ENCODE measurements around the gene SETBP1. TPM values are rescaled to one million over a fixed set of nuclear protein-coding genes. Genes with fewer than 3 reads are reported as not detected.

The SETBP1 gene
- total RNA-seq, 4 donors from 2014 or later = 15.6 to 27.3 (median 19.1) TPM

DNA sequence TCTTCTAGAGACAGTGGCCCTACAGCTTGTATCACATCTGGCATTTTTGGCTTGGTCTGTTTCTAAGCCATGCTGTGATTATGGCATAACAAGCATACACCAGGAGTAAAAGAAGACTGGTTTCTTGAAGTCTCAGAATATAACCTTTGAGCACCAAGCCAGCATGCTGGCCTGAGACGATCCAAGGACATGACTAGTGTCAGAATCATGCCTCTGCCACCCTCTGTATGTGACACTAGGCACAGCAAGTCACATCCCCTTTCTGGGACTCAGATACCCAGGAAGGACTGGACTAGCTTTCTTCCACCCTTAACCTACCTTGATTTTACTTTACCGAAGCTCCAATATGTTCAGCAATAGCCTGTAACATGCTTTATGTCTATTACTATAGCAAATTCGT is 345.5 kb downstream of the SETBP1 start:
- TF ChIP-seq, protein P1, sequence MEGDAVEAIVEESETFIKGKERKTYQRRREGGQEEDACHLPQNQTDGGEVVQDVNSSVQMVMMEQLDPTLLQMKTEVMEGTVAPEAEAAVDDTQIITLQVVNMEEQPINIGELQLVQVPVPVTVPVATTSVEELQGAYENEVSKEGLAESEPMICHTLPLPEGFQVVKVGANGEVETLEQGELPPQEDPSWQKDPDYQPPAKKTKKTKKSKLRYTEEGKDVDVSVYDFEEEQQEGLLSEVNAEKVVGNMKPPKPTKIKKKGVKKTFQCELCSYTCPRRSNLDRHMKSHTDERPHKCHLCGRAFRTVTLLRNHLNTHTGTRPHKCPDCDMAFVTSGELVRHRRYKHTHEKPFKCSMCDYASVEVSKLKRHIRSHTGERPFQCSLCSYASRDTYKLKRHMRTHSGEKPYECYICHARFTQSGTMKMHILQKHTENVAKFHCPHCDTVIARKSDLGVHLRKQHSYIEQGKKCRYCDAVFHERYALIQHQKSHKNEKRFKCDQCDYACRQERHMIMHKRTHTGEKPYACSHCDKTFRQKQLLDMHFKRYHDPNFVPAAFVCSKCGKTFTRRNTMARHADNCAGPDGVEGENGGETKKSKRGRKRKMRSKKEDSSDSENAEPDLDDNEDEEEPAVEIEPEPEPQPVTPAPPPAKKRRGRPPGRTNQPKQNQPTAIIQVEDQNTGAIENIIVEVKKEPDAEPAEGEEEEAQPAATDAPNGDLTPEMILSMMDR (IDR thresholded peaks at IDR 0.05; ENCODE audit: low read depth) = no peak

DNA sequence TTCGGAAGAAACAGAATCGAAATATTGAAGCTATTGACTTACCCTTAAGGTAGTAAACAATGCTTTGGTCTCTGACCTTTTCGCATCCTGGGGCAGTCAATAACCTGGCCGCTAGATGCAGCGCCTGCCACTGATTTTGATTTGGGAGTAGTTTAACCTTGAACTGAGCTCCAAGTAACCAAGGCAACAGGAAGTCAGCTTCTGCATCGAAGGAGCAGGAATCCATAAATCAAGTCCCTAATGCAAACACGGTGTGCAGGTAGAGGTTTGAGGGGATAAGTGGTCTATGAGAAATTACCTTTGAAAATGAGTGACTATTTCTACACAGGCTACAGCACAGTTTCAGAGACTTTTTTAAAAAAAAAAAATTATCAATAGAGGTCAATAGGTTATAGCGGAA is 353.5 kb downstream of the SETBP1 start:
- TF ChIP-seq, protein P1 (IDR thresholded peaks at IDR 0.05; ENCODE audit: low read depth) = no peak

DNA sequence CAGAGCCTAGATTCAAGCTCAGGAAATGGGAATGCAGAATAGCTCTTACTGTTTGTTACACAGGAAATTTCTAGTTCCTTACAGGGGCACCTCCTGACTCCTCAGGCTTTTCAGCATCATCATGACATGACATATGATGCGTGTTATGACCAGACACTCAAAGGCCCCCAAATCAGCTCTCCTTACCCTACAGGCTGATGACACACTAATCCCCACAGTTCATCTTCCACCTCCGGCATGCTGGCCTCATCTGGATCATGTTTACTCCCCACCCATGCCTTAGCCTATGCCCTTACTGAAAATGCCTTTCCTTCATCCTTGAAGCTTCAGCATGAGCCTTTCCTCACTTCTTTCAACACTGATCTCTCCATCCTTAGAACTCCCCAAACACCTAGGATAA is 356.9 kb downstream of the SETBP1 start:
- TF ChIP-seq, protein P1 (IDR thresholded peaks at IDR 0.05; ENCODE audit: low read depth) = no peak

DNA sequence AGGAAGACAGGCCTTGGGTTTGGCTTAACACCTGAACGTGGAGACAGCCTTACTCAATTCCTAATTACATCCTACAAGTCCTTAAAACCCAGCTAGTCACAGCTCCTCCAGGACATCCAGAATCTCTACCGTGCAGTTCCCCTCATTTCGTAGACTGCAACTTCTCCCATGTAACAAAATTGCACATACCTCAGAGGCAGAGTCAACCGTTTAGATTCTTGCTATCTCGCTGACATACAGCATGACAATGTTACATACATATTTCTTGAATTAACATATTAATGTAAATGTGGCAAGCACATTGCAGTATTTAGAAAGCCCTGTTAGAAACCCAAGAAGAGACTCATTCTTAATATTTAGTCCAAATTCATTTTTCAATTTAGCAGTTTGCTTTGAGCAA is 358.7 kb downstream of the SETBP1 start:
- TF ChIP-seq, protein P1 (IDR thresholded peaks at IDR 0.05; ENCODE audit: low read depth) = no peak

DNA sequence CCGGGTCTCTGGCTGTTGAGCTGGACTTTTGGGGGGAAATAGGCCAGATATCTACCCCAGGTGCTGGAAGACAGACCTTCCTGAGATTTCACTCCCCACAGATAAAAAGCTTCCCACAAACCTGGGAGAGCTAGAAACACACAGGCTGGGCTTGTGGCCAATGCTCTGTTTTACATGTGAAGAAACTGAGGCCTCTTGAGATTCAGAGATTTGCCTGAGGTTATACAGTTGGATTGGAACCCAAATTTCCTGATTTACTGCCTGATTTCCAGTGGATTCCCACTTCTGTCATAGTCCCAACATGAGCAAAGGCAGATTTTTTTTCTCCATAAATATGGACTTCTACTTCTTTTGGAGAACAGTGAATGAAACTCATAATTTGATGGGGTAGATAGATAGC is 360.2 kb downstream of the SETBP1 start:
- TF ChIP-seq, protein P1 (IDR thresholded peaks at IDR 0.05; ENCODE audit: low read depth) = no peak

DNA sequence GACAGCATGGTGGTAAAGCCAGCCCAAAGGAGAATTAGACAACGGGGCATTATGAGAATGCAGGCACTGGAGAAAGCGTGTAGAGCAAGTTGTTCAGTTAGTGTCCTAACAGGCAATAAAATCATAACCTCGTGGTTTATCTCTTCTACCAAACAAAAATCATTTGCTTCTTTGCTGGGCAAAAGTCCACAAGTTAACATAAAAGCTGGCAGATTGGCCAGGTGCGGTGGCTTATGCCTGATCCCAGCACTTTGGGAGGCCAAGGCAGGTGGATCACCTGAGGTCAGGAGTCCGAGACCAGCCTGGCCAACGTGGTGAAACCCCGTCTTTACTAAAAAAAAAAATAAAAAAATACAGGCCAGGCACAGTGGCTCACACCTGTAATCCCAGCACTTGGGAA is 364.1 kb downstream of the SETBP1 start:
- TF ChIP-seq, protein P1 (IDR thresholded peaks at IDR 0.05; ENCODE audit: low read depth) = no peak

DNA sequence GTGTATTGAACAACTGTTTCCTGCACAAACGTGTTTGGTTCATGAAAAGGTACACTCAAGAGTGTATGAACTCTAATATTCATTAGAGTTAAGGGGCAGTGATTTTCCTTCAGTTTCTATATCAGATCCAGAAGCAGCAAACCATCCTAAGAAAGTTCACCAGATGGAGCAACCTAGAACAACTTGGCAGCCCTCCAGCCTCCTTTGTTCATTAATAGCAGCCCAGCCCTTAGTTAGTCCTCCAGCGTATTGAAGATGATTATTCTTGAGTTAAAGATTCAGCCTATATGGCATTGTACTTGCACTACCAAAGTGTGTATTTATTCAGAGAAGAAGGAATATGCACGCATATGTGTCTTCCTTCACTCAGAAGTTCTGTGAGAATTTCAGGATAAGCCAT is 365.5 kb downstream of the SETBP1 start:
- TF ChIP-seq, protein P1 (IDR thresholded peaks at IDR 0.05; ENCODE audit: low read depth) = no peak
